Tibial artery (tissue), 4 donors: ENCODE results near the gene HOPX.

Source experiments
- DNase-seq, 2 donors: peaks; one replicate each; pipeline ENCODE4 v3.0.0-alpha.2; 2019
- H3K27ac ChIP-seq, 2 donors: fragments of 200-600 bp; sonication (generic) in 1 of 2; 1 replicate in 1 of 2; 2 replicates in 1 of 2; pipeline ENCODE4 v1.5.1; 2018 to 2019; ENCODE audit warnings: mild to moderate bottlenecking in 1 of 2
- H3K27me3 ChIP-seq, 2 donors: fragments of 200-600 bp; sonication (generic) in 1 of 2; one replicate each; pipeline versions ENCODE4 v1.5.1 to v1.6.0; 2016 to 2019
- H3K36me3 ChIP-seq, 3 donors: fragments of 200-600 bp; sonication (generic) in 2 of 3; one replicate each; pipeline ENCODE4 v1.5.1; 2016 to 2019; ENCODE audit warnings: mild to moderate bottlenecking in 2 of 3
- H3K4me1 ChIP-seq, 4 donors: fragments of 200-600 bp; sonication (generic) in 2 of 4; 1 replicate in 3 of 4; 2 replicates in 1 of 4; pipeline ENCODE4 v1.5.1; 2016 to 2019
- H3K4me3 ChIP-seq, 2 donors: fragments of 200-600 bp; sonication (generic) in 1 of 2; 1 replicate in 1 of 2; 2 replicates in 1 of 2; pipeline ENCODE4 v1.5.1; 2018 to 2019; ENCODE audit warnings: mild to moderate bottlenecking in 2 of 2
- H3K9me3 ChIP-seq, 3 donors: fragments of 200-600 bp; sonication (generic) in 1 of 3; one replicate each; pipeline ENCODE4 v1.5.1; 2016 to 2019
- CTCF ChIP-seq, 2 experiments: fragments of 200-600 bp in 1 of 2; fragments of 450-650 bp in 1 of 2; IDR thresholded peaks; one replicate each; pipeline ENCODE4 v1.5.1; 2017 to 2019; ENCODE audit warnings: antibody characterized with exemption in 2 of 2, mild to moderate bottlenecking in 1 of 2, moderate library complexity in 1 of 2
- intact Hi-C: fragments of 100-400 bp; cut with DNase I; formaldehyde crosslinking; loops from one replicate; pipeline ENCODE4 v1.15.0; 2023; ENCODE audit warnings: low total_unique reads

HOPX gene

GRCh38 chr4:56630876-56631666, 50.0 kb downstream of the HOPX start:
- Histone ChIP-seq H3K9me3 (no peaks in the 10 kb centered on the region), H3K27me3 (no peaks in the 10 kb centered on the region), H3K4me3 (no peak overlapping the region), H3K36me3 (no peaks in the 10 kb centered on the region), H3K27ac (no peak overlapping the region), H3K4me1 (no peaks in the 10 kb centered on the region)
- intact Hi-C loops = no loop called here
- DNase-seq = no peak
- no peak for TF ChIP-seq CTCF (IDR thresholded peaks at IDR 0.05)

GRCh38 chr4:56628592-56628991, 52.5 kb downstream of the HOPX start:
- intact Hi-C loops = no loop called here
- no peak for TF ChIP-seq CTCF (IDR thresholded peaks at IDR 0.05)
- H3K4me3 ChIP-seq = no peak overlapping the region

DNA sequence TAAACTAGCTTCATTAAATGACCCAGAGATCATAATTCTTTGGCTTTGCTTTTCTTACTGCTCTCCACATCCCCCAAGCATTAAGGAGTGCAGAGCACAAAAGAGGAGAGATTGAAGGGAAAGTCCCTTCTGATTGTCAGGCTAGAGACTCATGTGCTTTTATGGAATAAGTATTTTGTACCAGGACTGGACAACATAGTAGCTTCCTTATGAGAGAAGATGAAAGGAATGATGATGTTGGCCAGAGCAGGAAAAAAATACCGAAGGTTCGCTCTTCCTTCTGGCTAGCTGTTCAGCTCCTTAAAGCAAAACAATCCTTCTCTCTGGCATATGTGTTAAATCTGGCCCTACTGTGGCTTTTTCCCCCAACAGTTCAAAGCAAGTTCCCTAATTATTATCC, 53.1 kb downstream of the HOPX start:
- no peak for TF ChIP-seq CTCF (IDR thresholded peaks at IDR 0.05)
- Histone ChIP-seq H3K4me3 (no peak overlapping the region), H3K27ac (no peak overlapping the region)

More at GRCh38 chr4:56628592-56628991, 52.5 kb downstream of the HOPX start:
- Histone ChIP-seq H3K36me3 (no peaks in the 10 kb centered on the region), H3K27ac (no peak overlapping the region), H3K27me3 (no peaks in the 10 kb centered on the region), H3K4me1 (no peaks in the 10 kb centered on the region), H3K9me3 (no peaks in the 10 kb centered on the region)
- no peak for DNase-seq

DNA sequence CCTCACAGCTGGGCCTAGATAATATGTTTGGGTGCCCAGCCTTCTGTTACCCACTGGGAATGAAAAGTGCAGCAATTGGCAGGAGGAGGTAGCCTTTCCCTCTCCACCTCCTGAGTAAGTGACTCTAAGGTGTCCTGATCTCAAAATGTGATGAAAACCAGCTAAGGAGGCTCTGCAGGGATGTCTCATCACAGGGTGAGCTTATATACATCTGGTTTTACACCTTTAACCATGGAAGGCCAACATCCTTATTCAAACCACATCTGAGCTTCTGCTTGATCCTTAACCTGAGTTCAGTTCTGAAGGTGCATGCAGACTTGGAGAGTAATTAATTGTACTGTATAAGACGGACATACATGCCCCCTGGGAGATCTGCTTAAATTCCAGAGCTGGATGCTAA, 53.7 kb downstream of the HOPX start:
- no peak for DNase-seq
- H3K4me3 ChIP-seq = no peak overlapping the region
- no peak for TF ChIP-seq CTCF (IDR thresholded peaks at IDR 0.05)
- H3K4me1 ChIP-seq = no peaks in the 10 kb centered on the region
- no peaks in the 10 kb centered on the region for H3K27me3 ChIP-seq
- H3K9me3 ChIP-seq = no peaks in the 10 kb centered on the region
- intact Hi-C loops = no loop called here
- H3K27ac ChIP-seq = no peak overlapping the region
- no peaks in the 10 kb centered on the region for H3K36me3 ChIP-seq

More for the DNA sequence above, 53.1 kb downstream of the HOPX start:
- Histone ChIP-seq H3K4me1 (no peaks in the 10 kb centered on the region), H3K27me3 (no peaks in the 10 kb centered on the region), H3K9me3 (no peaks in the 10 kb centered on the region), H3K36me3 (no peaks in the 10 kb centered on the region)
- DNase-seq = no peak
- intact Hi-C loops = no loop called here

GRCh38 chr4:56626963-56627362, 54.1 kb downstream of the HOPX start:
- Histone ChIP-seq H3K27me3 (no peaks in the 10 kb centered on the region), H3K36me3 (no peaks in the 10 kb centered on the region), H3K9me3 (no peaks in the 10 kb centered on the region), H3K4me1 (no peaks in the 10 kb centered on the region), H3K4me3 (no peak overlapping the region), H3K27ac (no peak overlapping the region)
- no peak for TF ChIP-seq CTCF (IDR thresholded peaks at IDR 0.05)
- intact Hi-C loops = no loop called here
- DNase-seq = no peak
